Kidney glomerular epithelial cell (primary cell): Measurements from ENCODE around the gene SNAP91.
A peak's percentile ranks its signal among the peaks of the same experiment; 100 is the strongest.
"Not testable (repeated sequence)": the region's sequence is repeated elsewhere in the genome, so short reads cannot be mapped to it uniquely, and the experiment has no call there.

Source experiments
- DNase-seq: peaks from one replicate; lab custom pipeline; 2025; lab: John Stamatoyannopoulos, UW

SNAP91 gene

GRCh38 chr6:83708970-83709747 is at the start of gene SNAP91:
TSS of gene SNAP91 (minus strand) at chr6:83709101. CDS start at chr6:83707927, 1,174 bp downstream.
- no peak for DNase-seq

- DNase-seq, result no peak
Observed at GRCh38 chr6:83758533-83758932, 49.6 kb upstream of the SNAP91 start.

GRCh38 chr6:83757021-83757420 is 48.1 kb upstream of the SNAP91 start:
- no peak for DNase-seq

- no peak for DNase-seq
Observed at GRCh38 chr6:83756565-83756964, 47.7 kb upstream of the SNAP91 start.

GRCh38 chr6:83752375-83752774 is 43.5 kb upstream of the SNAP91 start:
- not testable (repeated sequence) for DNase-seq

GRCh38 chr6:83741089-83741488 is 32.2 kb upstream of the SNAP91 start:
- DNase-seq, result no peak

- DNase-seq, result no peak
Observed at GRCh38 chr6:83735461-83735860, 26.6 kb upstream of the SNAP91 start.

- no peak for DNase-seq
Observed at GRCh38 chr6:83729871-83730270, 21.0 kb upstream of the SNAP91 start.

- DNase-seq, result no peak
Observed at GRCh38 chr6:83722876-83723275, 14.0 kb upstream of the SNAP91 start.

- DNase-seq, result no peak
Observed at GRCh38 chr6:83717809-83718208, 8.9 kb upstream of the SNAP91 start.

GRCh38 chr6:83711958-83712357 is 3.1 kb upstream of the SNAP91 start:
- no peak for DNase-seq

- no peak for DNase-seq
Observed at GRCh38 chr6:83709748-83710050, 798 bp upstream of the SNAP91 start.

- no peak for DNase-seq
Observed at GRCh38 chr6:83708546-83708969, 343 bp downstream of the SNAP91 start.

- DNase-seq, result no peak
Observed at GRCh38 chr6:83707829-83708545, 914 bp downstream of the SNAP91 start.

GRCh38 chr6:83702749-83703148 is 6.2 kb downstream of the SNAP91 start:
- no peak for DNase-seq

- no peak for DNase-seq
Observed at GRCh38 chr6:83702077-83702476, 6.8 kb downstream of the SNAP91 start.

- peak; percentile 2 for DNase-seq
Observed at GRCh38 chr6:83696674-83697073, 12.2 kb downstream of the SNAP91 start.

- no peak for DNase-seq
Observed at GRCh38 chr6:83685481-83685880, 23.4 kb downstream of the SNAP91 start.

GRCh38 chr6:83677791-83678190 is 31.1 kb downstream of the SNAP91 start:
- DNase-seq, result no peak

GRCh38 chr6:83637953-83638352 is 70.9 kb downstream of the SNAP91 start:
- no peak for DNase-seq

GRCh38 chr6:83636800-83637199 is 72.1 kb downstream of the SNAP91 start:
- no peak for DNase-seq

GRCh38 chr6:83633609-83634008 is 75.3 kb downstream of the SNAP91 start:
- no peak for DNase-seq

GRCh38 chr6:83633149-83633548 is 75.8 kb downstream of the SNAP91 start:
- no peak for DNase-seq

- not testable (repeated sequence) for DNase-seq
Observed at GRCh38 chr6:83629908-83630307, 79.0 kb downstream of the SNAP91 start.
